ENCODE results near the gene CPTP.
"Not testable (repeated sequence)": the region's sequence is repeated elsewhere in the genome, so short reads cannot be mapped to it uniquely, and the experiment has no call there.

Gene CPTP

GRCh38 chr1:1366699-1367066 is 42.1 kb downstream of the CPTP start:
- DNase-seq (ENCODE audit: low read depth): no peak

- DNase-seq (ENCODE audit: low read depth): no peak
These were observed 42.7 kb downstream of the CPTP start for GRCh38 chr1:1367315-1367714.

DNA sequence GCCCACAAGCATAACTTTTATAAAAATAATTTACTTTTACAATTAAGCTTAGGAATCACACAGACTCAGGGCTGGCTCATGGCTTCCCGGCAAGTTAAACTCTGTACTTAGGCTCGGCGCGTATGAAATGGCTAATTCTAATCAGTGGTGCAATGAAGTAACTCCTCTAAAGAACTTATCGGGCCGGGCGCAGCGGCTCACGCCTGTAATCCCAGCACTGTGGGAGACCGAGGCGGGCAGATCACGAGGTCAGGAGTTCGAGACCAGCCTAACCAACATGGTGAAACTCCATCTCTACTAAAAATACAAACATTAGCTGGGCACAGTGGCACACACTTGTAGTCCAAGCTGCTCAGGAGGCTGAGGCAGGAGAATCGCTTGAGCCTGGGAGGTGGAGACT is 45.5 kb downstream of the CPTP start:
- not testable (repeated sequence) for DNase-seq (ENCODE audit: low read depth)

DNA sequence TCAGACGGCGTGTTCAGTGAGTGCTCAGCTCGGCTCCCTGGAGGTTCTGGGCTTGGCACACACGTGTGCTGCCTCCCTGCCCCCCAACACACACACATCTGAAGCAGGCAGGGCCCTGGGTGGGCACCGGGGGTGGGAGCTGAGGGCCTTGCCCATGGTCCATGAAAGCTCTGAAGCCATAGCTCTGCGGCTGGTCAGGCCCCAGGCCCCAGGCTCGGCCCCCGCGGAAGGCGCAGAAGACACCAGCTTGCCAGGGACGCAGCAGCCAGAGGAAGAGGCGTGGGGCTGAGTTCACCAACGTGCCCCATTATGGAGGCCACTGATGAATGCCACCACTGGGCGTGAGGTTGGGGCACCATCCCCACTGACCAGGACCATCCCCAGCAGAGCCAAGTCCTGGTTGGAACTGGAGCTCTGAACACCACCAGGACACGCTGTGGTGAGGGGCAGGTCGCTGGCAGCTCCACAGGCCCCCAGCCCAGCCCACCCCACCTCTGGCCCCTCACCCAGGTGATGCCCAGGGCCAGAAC is 46.2 kb downstream of the CPTP start:
- DNase-seq (ENCODE audit: low read depth): no peak

GRCh38 chr1:1371364-1371745 is 46.8 kb downstream of the CPTP start:
- DNase-seq (ENCODE audit: low read depth): peak; percentile 80

- peak; percentile 59 for DNase-seq (ENCODE audit: low read depth)
These were observed 47.4 kb downstream of the CPTP start for GRCh38 chr1:1371746-1372711.

GRCh38 chr1:1373051-1373814 is 48.6 kb downstream of the CPTP start:
- DNase-seq (ENCODE audit: low read depth): no peak

DNA sequence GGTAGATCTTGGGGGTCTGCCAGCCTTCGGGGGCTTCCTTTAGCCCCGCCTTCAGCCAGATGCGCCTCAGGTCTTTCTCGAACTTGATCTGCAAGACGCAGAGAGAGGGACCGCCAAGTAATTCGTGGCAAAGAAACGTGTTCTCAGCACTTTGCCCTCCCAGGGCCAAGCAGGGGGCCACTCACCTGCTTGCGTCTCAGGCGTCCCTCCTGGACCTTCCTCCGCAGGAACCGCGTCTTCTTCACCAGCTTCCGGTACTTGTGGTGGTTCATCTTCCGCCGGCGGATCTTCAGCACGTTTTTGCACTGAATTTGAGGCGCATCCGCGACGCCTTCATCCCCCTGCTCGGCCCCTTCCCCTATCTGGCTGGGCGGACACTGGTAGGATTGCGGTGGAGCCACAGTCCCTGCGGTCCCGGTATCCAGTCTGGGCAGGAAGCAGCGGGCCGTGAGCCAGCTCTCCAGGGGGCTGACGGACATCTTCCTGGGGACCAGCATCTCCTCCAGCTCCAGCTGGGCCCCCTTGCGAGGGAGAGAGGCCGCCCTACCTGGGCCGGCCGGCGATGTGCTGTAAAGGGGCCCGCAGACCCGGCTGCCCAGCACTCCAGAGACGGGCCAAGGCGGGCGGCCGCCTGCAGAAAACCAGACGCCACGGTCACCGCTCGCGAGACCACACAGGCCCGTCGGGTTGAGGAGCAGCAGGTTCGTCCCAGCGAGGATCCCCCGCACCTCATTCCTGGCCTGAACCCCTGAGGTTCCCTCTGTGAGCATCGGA is 49.4 kb downstream of the CPTP start:
- DNase-seq (ENCODE audit: low read depth): no peak

GRCh38 chr1:1374589-1374928 is 50.0 kb downstream of the CPTP start:
- DNase-seq (ENCODE audit: low read depth): no peak

DNA sequence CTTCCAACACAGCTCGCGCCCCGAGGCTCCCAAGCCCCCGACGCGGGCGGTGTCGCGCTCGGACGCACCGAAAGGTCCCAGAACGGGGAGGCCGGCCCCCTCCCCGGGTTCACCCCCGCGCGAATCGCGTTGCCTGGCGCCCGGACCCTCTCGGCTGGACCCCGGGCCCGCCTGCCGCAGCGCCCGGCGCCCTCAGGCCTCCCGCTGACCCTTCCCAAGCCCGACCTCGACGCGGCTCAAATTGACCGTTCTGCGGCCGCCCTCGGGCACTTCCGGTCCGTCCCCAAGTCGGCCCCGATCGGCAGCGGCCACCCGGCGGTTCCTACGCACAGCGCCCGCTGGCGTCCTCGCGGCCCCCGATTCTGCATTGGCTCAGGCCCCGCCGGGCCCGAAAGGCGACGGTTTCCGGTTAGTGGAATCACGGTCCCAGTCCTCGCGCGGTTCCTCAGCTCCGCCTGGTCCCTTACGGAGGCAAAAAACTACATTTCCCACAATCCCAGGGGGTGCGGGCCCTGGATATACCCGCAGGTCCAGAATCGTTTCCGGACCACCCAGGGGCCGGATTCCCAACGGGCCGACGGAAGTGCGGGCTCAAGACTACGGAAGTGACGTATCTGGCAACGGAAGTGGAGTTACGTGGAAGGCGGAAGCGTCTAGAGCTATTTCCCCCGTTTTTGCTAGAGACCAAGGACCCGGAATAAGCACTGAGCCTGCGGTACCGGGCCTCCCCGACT is 50.5 kb downstream of the CPTP start, which contains the start of gene AURKAIP1:
Gene AURKAIP1, minus strand, starts transcription at position 279 of the 734 bp plus-strand sequence. CDS start 451 bp downstream, outside the sequence.
- DNase-seq (ENCODE audit: low read depth): peak; percentile 100

DNA sequence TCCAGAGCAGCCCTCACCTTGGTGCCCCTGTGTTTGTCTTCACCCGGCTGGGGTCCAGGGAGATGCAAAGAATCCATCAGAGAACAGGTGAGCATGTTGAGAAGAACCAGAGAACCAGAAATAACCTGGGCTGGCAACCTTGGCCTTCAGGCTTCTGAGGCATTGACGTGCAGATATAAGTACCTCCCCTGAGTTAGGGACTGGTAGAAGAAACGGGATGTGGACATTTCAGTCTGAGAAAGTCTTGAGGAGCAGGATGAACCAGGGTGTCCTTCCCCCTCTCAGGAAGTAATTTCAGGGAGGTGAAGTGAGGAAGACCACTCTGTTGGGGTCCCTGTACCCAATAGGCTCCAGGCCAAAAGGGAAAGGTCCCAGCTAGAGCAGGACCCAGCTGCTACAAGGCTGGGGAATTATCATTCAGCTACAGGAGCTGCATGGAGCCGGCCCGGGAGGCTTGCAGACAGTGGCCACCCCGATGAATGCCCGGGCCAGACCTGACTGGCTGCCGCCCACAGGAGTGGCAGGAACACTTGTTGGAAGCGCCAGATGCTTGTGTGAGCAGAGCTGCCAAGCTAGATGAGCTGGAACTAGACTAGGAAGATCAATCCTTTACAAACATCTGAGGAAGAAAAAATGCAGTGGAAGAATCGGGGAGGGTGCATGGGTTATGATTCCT is 52.1 kb downstream of the CPTP start:
- no peak for DNase-seq (ENCODE audit: low read depth)

GRCh38 chr1:1377540-1378205 is 53.1 kb downstream of the CPTP start:
- DNase-seq (ENCODE audit: low read depth): no peak
